Heart right ventricle (tissue), 16 donors: ENCODE results near the gene RBPMS2. TPM values are rescaled to one million over a fixed set of nuclear protein-coding genes. Genes with fewer than 3 reads are reported as not detected.

Experiments used
- ATAC-seq, 8 donors: fragments of 200-7000 bp; cut with Tn5 transposase; one replicate each; pipeline ENCODE4 v1.9.1; 2020; ENCODE audit warnings: mild to moderate bottlenecking in 8 of 8, moderate library complexity in 8 of 8, moderate number of reproducible peaks in 1 of 8
- DNase-seq, 2 donors: peaks; one replicate each; pipeline ENCODE4 v3.0.0-alpha.2; 2020
- H3K27ac ChIP-seq, 10 donors: fragments of 200-600 bp; sonication (generic) in 2 of 10; one replicate each; pipeline versions ENCODE4 v1.5.0 to v1.8.0; 2020 to 2022; ENCODE audit warnings: mild to moderate bottlenecking in 3 of 10
- H3K27me3 ChIP-seq, 7 donors: fragments of 200-600 bp; one replicate each; pipeline ENCODE4 v1.8.0; 2021 to 2022; ENCODE audit warnings: mild to moderate bottlenecking in 2 of 7
- H3K36me3 ChIP-seq, 9 donors: fragments of 200-600 bp; sonication (generic) in 1 of 9; one replicate each; pipeline versions ENCODE4 v1.5.0 to v1.8.0; 2020 to 2022; ENCODE audit warnings: mild to moderate bottlenecking in 2 of 9
- H3K4me1 ChIP-seq, 9 donors: fragments of 200-600 bp; sonication (generic) in 1 of 9; one replicate each; pipeline versions ENCODE4 v1.5.0 to v1.8.0; 2020 to 2022; ENCODE audit warnings: mild to moderate bottlenecking in 4 of 9
- H3K4me3 ChIP-seq, 10 donors: fragments of 200-600 bp; sonication (generic) in 2 of 10; one replicate each; pipeline versions ENCODE4 v1.5.0 to v1.8.0; 2020 to 2022; ENCODE audit warnings: mild to moderate bottlenecking in 7 of 10, moderate library complexity in 2 of 10
- H3K9me3 ChIP-seq, 11 donors: fragments of 200-600 bp in 10 of 11; sonication (generic) in 2 of 11; one replicate each; pipeline versions ENCODE4 v1.5.0 to v1.8.0; 2013 to 2022; ENCODE audit warnings: mild to moderate bottlenecking in 2 of 11, control low read depth in 1 of 11, moderate library complexity in 1 of 11
- CTCF ChIP-seq, 9 donors: fragments of 200-600 bp; sonication (generic) in 2 of 9; IDR thresholded peaks; one replicate each; pipeline versions ENCODE4 v1.5.0 to v1.8.0; 2021 to 2022; ENCODE audit warnings: antibody characterized with exemption in 9 of 9, mild to moderate bottlenecking in 5 of 9, moderate library complexity in 1 of 9
- WGBS, 2 donors: extraction: QIAGEN DNeasy Blood & Tissue Kit; methylation state at CpG; one replicate each; pipeline ENCODE4 v1.1.7; 2013; ENCODE audit warnings: inconsistent platforms in 1 of 2; 5-methylcytosine and 5-hydroxymethylcytosine counted together
- intact Hi-C, 10 donors: fragments of 100-400 bp; cut with DNase I; formaldehyde crosslinking; loops; one replicate each; pipeline versions ENCODE4 v1.11.1 to v1.14.2; 2022
- polyA plus RNA-seq, 2 donors: library from polyadenylated mRNA; stranded (reverse); fragments of 200-250 nt; gene quantifications; one replicate each; pipeline ENCODE4 v1.2.3, GENCODE V29; 2013
- total RNA-seq, 10 donors: library from RNA; stranded (reverse); fragmentation: NEBNext Ultra II Directional in 3 of 10; extraction: Animal tissue kit (Norgen Biotek cat#: 25700) in 3 of 10; gene quantifications; one replicate each; pipeline versions ENCODE4 v1.2.1 to v1.2.4, GENCODE V29; 2021 to 2023
- donor health status: Arrhythmogenic right ventricular cardiomyopathy.
- donor health status: ischemic (EF 13 %, LVEDD 7.1; RV severe dilation, severe dysfunction).
- donor health status: healthy with polysubstance abuse.
- donor health status: DM: no; HTN: yes; CAD: no.
- donor health status: DM: no; HTN: no; CAD: no.
- donor health status: ischemic (EF 25% LVEDD 6.9; RV normal size, moderate dysfunction).
- donor health status: ischemic (EF 25% LVEDD 5.7; RV mildly dilated, moderate dysfunction).
- donor health status: healthy.
- donor health status: DM: yes; HTN: yes; CAD: no.
- donor health status: Ischemic cardiomyopathy.
- donor health status: ischemic (EF 35%, LVEDD 5.7; RV mildly dilated, moderate dysfunction).
- donor health status: nonischemic (EF 11% LVEDD 7.7; RV severe dilation, severe dysfunction).
- donor health status: DM: yes; HTN: yes; CAD: no.
- donor health status: PGD.
- donor health status: ischemic (EF 29% LVEDD 5.4; RV normal size, mild dysfunction).
- donor health status: nonischemic (EF 23%, LVEDD 6.1; RV moderate dilation, normal function).

The RBPMS2 gene
- total and polyA plus RNA-seq, 12 donors: 177 to 310 (median 213) TPM

- Histone ChIP-seq H3K27ac (peak overlapping the region in 3 of 10 donors; percentile 9 to 36 (median 33)), H3K27me3 (no peaks in the 10 kb centered on the region), H3K4me3 (no peak overlapping the region), H3K36me3 (no peaks in the 10 kb centered on the region), H3K4me1 (peaks cover 3 to 71% (median 25%) of the 10 kb centered on the region in 9 donors), H3K9me3 (no peaks in the 10 kb centered on the region)
- WGBS, 2 donors: 47 to 51% methylated on average over 8 of the region's 8 CpGs
- TF ChIP-seq CTCF (IDR thresholded peaks at IDR 0.05): no peak
- intact Hi-C loops: no loop called here
- DNase-seq (no peak), ATAC-seq (peak in 2 of 8 donors; percentile 7 to 13)
These were observed 9.3 kb downstream of the RBPMS2 start for GRCh38 chr15:64766058-64766457.

- Histone ChIP-seq H3K36me3 (no peaks in the 10 kb centered on the region), H3K9me3 (no peaks in the 10 kb centered on the region), H3K4me3 (no peak overlapping the region), H3K4me1 (peaks cover 3 to 81% (median 27%) of the 10 kb centered on the region in 9 donors), H3K27ac (peak overlapping the region in 7 of 10 donors; percentile 33 to 85 (median 81)), H3K27me3 (no peaks in the 10 kb centered on the region)
- no peak for ATAC-seq
- DNase-seq: no peak
- WGBS, 2 donors: 73 to 76% methylated on average over 4 of the region's 4 CpGs
- TF ChIP-seq CTCF (IDR thresholded peaks at IDR 0.05): no peak
- intact Hi-C loops: no loop called here
These were observed 11.5 kb downstream of the RBPMS2 start for GRCh38 chr15:64763874-64764273.

- peak overlapping the region; percentile 19 to 85 (median 70) for H3K27ac ChIP-seq
- DNase-seq: no peak
- TF ChIP-seq CTCF (IDR thresholded peaks at IDR 0.05): no peak
- peaks cover 3 to 84% (median 31%) of the 10 kb centered on the region in 9 donors for H3K4me1 ChIP-seq
- no peak overlapping the region for H3K4me3 ChIP-seq
- H3K27me3 ChIP-seq: no peaks in the 10 kb centered on the region
- intact Hi-C loops: no loop called here
- H3K36me3 ChIP-seq: no peaks in the 10 kb centered on the region
- H3K9me3 ChIP-seq: no peaks in the 10 kb centered on the region
- ATAC-seq: no peak
These were observed 11.9 kb downstream of the RBPMS2 start for GRCh38 chr15:64763462-64763861.

- Histone ChIP-seq H3K4me1 (peaks cover 3 to 84% (median 31%) of the 10 kb centered on the region in 9 donors), H3K9me3 (no peaks in the 10 kb centered on the region), H3K4me3 (no peak overlapping the region), H3K36me3 (no peaks in the 10 kb centered on the region), H3K27ac (peak overlapping the region; percentile 33 to 85 (median 70)), H3K27me3 (no peaks in the 10 kb centered on the region)
- WGBS, 2 donors: 53 to 82% methylated on average over 8 of the region's 8 CpGs
- ATAC-seq (peak; percentile 31 to 80 (median 55)), DNase-seq (no peak)
- intact Hi-C loops: no loop called here
- no peak for TF ChIP-seq CTCF (IDR thresholded peaks at IDR 0.05)
These were observed 12.4 kb downstream of the RBPMS2 start for GRCh38 chr15:64763021-64763420.
